Gastroesophageal sphincter (tissue), 3 donors: Measurements from ENCODE around the gene ITPRID2.

Experiments used
- CTCF ChIP-seq, 4 experiments: fragments of 200-600 bp in 2 of 4; fragments of 450-650 bp in 2 of 4; sonication (generic) in 1 of 4; IDR thresholded peaks; one replicate each; pipeline ENCODE4 v1.5.1; 2017 to 2019; ENCODE audit warnings: antibody characterized with exemption in 4 of 4, mild to moderate bottlenecking in 2 of 4, moderate library complexity in 2 of 4
- POLR2A ChIP-seq, 2 donors: fragments of 450-650 bp; IDR thresholded peaks; one replicate each; pipeline ENCODE4 v1.6.1; 2017; ENCODE audit warnings: antibody characterized with exemption in 2 of 2, mild to moderate bottlenecking in 2 of 2, moderate library complexity in 1 of 2

DNA sequence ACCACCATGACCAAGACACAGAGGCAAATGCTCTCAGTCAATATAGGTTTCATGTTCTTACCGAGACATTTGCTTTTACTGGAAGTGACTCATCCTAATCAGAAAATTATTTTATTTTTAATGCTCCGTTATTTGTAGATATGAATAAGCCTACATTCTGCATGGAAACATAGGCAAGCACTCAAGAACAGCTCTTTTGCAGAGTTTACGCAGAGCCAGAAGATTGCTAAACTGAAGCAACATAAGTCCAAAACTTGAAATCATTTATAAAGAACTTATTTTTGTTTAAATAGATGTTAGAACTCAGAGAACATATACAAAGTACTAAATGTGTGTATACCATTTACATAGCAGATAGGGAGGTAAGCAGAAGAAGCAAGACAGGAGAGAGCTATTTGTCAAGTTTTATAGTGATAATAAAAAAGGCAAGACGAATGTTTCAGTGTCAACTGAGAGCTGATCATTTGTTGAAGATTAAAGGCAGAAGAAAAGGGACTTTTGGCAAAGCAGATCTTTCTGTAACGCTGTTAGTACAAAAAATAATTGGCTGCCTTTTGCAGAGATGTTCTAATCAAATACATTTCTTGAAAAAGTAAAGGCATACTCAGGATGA lies 81.7 kb downstream of the ITPRID2 start:
- TF ChIP-seq POLR2A (IDR thresholded peaks at IDR 0.05) (no peak), CTCF (IDR thresholded peaks at IDR 0.05) (no peak)
